NCI-H226 (cell line): ENCODE results near the gene SCN8A.
"Not testable (repeated sequence)": the region's sequence is repeated elsewhere in the genome, so short reads cannot be mapped to it uniquely, and the experiment has no call there.

Experiments
- DNase-seq: peaks from one replicate; pipeline ENCODE4 v3.0.0-alpha.2; 2015

SCN8A gene

DNA sequence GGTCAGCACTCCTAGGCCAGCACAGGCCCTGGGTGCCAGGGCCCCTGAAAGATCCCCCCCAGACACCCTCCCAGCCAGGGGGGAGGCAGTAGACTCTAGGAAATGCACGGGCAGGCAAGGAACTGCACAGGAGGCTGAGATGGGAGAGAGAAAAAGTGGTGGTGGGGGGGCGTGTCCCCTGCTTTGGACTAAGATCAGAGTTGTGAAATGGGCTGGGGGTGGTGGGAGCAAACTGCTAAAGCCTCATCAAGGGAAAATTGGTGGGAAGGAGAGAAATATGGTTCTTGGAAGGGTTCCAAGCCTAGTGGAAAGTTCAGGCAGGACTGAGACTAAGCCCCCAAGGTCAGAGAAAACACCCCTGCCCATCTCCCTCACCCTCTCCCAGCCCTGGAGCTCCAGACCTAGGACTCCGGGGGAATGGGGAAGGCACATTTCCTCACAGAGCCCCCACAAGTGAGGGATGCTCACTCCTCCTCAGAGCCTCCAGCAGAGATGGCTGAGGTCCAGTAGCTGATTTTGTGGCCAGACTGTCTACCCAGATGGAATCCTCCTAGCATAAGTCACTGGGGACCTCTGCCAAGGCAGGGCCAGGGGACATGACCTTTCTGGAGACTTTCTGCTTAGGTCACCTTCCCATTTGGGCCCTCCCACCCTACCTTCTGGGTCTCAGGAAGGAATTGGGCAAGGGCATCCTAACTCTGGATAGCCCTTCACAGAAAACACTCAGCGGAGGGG, 227.7 kb downstream of the SCN8A start:
- peak; percentile 72 for DNase-seq

GRCh38 chr12:51819736-51820525, 228.9 kb downstream of the SCN8A start:
- no peak for DNase-seq

- peak; percentile 68 for DNase-seq
Observed at GRCh38 chr12:51820526-51821439, 229.8 kb downstream of the SCN8A start.

- DNase-seq: no peak
Observed at GRCh38 chr12:51821440-51822260, 230.6 kb downstream of the SCN8A start.

DNA sequence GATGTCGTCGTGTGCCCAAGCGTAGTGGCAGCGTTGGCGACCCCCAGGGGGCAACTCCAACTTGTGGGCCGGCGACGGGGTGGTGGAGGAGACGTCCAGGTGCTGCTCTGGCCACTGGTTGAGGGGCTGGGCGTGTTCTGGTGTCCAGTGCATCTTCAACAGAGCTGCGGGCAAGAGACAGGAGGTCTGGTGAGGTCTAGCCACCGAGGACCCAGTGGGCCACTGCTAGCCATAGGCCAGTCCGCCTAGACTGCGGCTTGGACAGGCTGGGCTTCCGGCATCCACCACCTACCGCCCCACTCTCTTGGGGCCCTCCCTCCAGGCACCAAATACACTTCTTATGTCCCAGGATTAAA, 231.2 kb downstream of the SCN8A start:
- no peak for DNase-seq

GRCh38 chr12:51822956-51823355, 231.9 kb downstream of the SCN8A start:
- DNase-seq: no peak

- peak; percentile 63 for DNase-seq
Observed at GRCh38 chr12:51823875-51824565, 233.0 kb downstream of the SCN8A start.

- DNase-seq: no peak
Observed at GRCh38 chr12:51825216-51825615, 234.2 kb downstream of the SCN8A start.

DNA sequence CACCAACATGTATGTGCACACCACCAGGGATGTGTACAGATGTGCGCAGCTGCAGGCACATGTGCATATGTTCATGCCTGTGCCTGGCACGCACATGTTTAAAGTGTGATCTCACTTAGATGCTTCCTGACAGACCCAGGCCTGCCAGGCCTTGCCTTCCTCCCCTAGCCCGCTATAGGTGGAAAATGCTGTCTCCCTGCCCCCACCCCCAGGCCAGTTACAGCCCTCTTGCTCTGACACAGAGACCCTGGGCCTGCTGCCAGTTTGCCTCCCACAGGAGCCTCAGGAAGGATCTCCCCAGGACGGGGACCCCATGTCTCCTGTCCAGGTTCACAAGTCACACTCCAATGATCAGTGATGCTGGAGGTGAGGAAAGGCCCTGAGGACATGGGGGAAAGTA, 235.8 kb downstream of the SCN8A start:
- DNase-seq: no peak

- peak; percentile 72 for DNase-seq
Observed at GRCh38 chr12:51827925-51828818, 237.1 kb downstream of the SCN8A start.

- DNase-seq: no peak
Observed at GRCh38 chr12:51829011-51829481, 238.0 kb downstream of the SCN8A start.

GRCh38 chr12:51829641-51830040, 238.6 kb downstream of the SCN8A start:
- DNase-seq: no peak

GRCh38 chr12:51831817-51832216, 240.8 kb downstream of the SCN8A start:
- not testable (repeated sequence) for DNase-seq

GRCh38 chr12:51832354-51833107, 241.5 kb downstream of the SCN8A start:
- DNase-seq: no peak

- no peak for DNase-seq
Observed at GRCh38 chr12:51833448-51834227, 242.6 kb downstream of the SCN8A start.

- DNase-seq: no peak
Observed at GRCh38 chr12:51834411-51834810, 243.4 kb downstream of the SCN8A start.

GRCh38 chr12:51836041-51836826, 245.2 kb downstream of the SCN8A start:
- DNase-seq: peak; percentile 81

DNA sequence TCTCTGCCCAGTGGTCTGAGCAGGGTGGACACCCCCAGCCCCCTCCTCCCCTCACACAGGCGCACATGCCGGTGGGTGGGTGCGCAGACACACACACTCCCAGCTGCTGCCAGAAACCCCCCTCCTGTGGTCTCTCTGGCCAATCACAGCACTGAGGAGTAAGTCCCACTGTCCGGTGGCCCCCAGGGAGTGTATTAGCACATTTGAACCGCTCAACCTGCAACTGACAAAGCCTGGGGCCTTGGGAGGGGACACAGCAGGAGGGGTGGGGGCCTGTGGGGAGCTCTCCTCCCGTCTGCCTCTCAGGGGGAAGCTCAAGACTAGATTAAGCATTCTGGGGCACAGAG, 245.8 kb downstream of the SCN8A start:
- DNase-seq: no peak
